Measurements from ENCODE around the gene HS6ST1. TPM values are rescaled to one million over a fixed set of nuclear protein-coding genes. Genes with fewer than 3 reads are reported as not detected.
"Not testable (repeated sequence)": the region's sequence is repeated elsewhere in the genome, so short reads cannot be mapped to it uniquely, and the experiment has no call there.

Gene HS6ST1
- polyA plus RNA-seq, 3 donors: 75.8 to 92.6 (median 78.8) TPM

DNA sequence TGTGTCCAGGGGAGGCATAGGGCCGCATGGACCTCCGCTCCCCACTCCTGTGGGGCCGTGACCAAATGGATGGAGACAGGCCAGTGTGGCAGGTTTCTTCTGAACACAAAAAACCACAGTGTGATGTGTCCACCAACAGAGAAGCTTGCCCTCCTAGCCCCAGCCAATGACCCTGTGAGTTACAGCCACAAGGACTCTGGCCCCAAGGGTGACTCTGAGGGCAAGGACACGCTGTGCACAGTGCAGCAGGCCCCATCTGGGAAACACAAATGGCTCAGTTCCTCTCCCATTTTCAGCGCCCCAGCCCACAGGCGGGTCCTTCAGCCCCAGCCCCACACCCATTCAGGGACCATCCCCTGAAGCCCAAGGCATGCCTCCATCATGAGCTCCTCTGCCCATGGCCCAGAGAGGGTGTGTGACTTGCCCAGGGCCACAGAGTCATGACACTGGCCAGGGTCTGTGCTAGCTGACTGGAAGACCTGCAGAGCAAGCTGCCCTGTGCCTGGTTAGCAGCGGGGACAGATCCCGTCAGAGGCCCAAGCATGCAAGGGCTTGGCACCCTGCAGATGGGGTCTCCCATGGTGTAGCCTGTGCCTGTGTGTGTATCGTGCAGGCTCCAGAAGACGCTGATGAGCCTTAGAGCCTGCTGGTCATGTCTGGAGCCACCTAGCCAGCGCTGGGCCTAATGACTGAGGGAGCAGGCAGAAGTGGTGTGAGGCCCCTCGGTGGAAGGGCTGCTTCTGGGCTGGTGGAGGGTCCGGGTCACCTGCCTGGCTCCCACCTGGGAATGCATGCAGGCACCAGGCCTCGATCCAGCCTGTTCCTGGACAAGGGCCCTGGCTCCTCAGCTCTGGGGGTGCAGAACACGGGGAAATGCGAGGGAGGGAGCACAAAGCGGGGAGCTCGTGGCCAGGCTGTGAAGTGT lies 47.7 kb downstream of the HS6ST1 start:
- DNase-seq (ENCODE audit: low read depth in 3 of 3, low spot score in 2 of 3): no peak

DNA sequence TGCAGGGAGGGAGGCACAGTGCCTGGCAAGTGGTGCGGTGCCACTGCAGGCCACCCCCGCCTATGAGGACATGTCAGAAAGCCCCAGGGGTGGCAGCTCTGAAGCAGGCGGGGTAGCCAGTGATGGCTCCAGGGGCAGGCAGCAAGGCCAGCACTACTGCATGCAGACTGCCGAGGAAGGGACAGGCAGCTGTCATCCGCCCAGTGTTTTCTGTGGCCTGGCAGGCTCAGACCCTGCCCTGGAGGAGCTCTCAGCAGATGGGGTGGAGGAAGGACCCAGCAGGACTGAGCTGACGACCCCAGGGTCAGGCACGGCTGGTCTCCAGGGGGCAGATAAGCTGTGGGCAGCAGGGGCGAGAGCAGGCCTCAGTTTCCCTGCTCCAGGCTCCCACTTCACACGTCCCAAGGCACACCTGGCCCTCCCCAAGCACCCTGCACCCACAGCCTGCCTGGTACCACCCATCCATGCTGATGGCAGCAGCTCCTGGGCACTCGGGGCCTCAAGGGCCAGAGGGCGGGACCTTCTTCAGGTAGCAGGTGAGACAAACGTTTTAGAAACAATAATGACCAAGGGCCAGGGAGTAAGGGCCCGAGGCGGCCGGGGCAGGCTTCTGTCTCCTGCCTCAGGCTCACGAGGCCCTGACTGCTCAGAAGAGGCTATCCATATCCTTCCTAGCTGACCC lies 48.5 kb downstream of the HS6ST1 start:
- no peak for DNase-seq (ENCODE audit: low read depth in 3 of 3, low spot score in 2 of 3)

DNA sequence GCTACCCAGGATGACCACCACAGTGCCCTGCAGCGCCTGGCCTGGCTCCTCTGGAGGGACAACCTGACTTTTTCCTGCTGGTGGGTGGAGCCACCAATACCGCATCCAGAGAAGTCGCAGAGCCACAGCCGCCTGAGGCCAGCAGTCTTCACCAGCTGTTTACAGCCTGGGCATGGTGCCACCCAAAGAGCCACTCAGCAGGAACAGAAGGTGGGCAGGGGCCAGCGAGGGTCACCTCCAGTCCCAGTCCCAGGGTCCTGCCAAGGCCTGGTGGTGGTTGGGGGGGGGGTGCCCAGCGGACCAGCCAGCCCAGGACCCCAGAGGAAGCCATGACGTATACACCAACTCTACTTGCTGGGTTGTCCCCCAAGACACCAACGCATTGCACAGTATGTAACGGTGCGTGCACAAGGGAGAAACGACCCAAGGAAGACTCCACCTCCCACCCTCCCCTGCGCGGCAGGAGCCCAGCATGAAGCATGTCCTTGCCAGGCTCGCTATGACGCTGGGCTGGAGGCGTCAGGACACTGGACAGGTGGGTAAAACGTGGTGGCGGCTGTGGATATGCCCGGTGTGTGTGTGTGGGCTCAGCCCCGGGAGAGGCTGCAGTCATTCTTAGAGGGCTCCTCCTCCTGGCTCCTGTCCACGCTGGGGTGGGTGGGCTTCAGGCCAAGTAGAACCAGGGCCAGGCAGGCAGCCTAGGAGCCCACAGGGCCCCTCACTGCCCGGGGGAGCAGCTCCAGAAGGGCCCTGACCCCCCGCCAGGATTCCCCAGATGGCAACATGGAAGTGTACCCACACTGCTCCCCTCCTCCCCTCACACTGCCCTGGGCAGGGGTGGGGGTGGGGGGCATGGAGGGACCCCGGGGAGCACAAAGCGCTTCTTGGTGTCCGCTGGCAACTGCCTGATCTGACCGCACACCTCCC lies 49.3 kb downstream of the HS6ST1 start:
- no peak for DNase-seq (ENCODE audit: low read depth in 3 of 3, low spot score in 2 of 3)

DNA sequence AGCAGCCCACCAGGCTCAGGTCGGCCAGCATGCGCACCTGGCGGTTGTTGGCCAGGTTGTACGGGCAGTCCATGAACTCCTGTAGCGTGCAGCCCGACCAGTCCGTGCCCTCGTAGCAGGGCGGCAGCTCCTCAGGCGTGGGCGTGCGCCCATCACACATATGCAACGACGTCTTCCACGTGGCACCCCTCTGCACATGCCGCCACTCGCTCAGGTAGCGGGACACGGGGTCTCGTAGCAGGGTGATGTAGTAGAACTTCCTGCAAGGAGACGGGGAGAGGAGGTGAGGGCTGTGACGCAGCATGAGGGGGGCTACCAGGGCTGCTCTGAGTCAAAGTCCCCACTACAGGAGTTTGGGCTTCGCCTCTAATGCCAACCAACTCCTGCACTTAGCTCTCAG lies 50.1 kb downstream of the HS6ST1 start:
- not testable (repeated sequence) for DNase-seq (ENCODE audit: low read depth in 3 of 3, low spot score in 2 of 3)

DNA sequence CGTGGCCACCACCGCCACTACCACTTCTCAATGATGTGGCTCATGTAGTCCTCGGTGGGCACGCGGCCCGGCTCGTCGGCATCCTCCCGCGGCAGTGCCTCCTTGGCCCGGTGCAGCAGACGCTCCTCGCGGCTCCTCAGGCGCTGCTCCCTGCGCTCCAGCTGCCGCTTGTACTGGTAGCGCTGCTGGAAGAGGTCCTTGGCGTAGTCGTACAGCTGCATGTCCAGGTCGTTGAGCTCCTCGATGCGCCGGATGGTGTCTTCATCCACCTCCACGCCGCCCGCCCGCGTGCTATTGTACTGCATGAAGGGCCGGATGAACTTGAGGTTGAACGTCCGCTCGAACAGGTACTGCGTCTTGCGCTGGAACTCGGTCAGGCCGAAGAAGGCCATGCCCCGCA lies 50.5 kb downstream of the HS6ST1 start:
- not testable (repeated sequence) for DNase-seq (ENCODE audit: low read depth in 3 of 3, low spot score in 2 of 3)

DNA sequence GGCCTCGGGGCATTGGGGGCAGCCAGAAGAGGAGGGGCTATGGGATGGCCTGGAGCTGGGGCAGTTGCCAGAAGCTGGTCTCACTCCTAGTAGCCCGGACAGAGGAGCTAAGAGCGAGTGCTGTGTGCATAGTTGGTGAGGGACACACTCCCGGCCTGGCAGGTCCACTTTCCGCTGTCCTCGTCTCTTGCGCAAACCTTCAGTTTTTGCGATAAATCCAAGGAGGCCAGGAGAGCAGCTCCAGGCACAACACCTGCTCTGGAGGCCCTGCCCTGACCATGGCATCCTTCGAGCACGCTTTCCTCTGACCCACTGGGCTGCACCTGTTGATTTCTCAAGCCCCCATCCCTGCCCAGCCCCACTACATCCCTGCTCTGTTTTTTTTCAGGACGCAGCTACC lies 51.0 kb downstream of the HS6ST1 start:
- DNase-seq (ENCODE audit: low read depth in 3 of 3, low spot score in 2 of 3): not testable (repeated sequence)

DNA sequence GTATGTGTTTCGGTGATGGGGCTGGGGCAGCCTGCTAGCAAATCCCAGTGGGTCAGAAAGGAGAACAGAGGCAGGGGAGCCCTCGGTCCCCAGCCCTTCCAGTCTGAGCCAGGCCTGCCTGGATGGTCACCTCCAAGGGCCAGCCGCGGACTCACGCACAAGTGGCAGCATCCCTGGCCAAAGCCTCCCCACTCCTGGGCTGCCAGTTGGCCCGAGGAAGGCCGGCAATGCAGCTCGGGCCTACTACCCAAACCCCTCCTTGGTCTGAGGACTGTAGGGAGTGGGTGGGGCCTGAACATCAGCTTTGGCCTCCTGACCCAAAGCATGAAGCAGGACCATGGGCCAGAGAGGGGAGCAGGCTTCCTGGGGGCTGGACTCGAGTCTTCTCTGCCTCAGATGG lies 51.5 kb downstream of the HS6ST1 start:
- DNase-seq (ENCODE audit: low read depth in 3 of 3, low spot score in 2 of 3): not testable (repeated sequence)

DNA sequence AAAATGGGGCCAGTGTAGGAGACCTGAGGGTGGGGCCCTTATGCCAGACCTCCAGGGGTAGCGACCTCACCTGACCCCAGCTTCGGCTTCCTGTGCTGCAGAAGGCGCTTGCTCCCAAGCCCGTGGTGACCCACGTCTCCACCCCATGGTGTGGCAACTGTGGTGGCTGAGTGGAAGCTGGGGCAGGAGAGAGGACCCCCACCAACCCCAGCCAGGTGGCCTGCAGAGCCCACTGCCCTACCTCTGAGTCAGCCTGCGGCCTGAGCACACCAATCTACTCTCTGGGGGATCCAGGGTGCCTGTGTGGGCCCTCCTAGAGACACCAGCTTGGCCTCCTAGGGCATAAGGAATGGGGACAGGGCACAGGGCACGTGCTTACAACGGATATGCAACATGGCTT lies 52.2 kb downstream of the HS6ST1 start:
- not testable (repeated sequence) for DNase-seq (ENCODE audit: low read depth in 3 of 3, low spot score in 2 of 3)

DNA sequence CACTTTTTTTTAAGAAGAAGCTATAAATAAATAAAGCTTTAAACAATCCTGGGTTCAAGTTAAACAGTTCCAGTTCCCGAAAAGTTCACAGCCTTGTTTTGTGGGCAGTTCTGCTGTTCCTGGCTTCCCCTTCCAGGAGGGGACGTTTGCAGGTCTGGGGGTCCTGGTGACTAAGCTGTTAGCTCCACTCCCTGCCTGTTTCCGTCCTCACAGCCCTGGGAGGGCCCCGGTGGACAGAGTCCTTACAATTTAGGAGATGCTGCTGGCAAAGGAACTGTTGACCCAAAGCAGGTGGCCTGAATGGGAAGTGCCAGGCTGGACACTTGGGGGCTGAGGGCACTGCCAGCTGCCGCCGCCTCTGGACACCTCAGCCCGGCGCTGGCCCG lies 53.1 kb downstream of the HS6ST1 start:
- DNase-seq (ENCODE audit: low read depth in 3 of 3, low spot score in 2 of 3): not testable (repeated sequence)

DNA sequence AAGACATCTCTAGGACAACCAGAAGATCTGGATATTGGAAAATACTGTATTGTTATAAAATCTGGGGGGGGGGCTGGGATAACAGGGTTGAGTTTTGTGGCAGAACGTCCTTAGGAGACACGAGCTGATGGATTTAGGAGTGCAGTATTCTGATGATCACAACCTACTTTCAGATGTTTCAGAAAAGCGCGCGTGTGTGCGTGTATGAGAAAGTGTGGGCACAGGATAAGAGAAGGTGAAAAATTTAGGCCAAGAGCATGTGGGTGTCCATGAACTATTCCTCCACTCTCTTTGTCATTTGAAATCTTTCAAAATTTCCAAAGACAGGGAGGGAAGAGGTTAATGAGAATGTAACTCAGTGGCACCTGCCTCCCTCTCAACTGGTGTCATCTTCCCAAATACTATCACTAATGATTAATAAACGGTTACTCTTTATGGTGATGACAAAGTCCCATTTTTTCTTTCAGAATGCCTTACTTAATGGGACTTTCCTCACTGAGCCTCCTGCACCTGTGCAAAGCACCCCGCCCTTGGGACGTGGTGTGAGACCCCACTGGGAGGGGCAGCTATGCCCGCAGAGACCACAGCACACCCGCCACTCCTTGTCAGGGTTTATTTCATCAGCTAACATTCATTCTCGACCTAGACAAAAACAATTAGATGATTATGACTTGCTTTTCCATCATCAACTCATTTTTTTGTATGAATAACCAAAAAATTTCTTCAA lies 53.6 kb downstream of the HS6ST1 start:
- no peak for DNase-seq (ENCODE audit: low read depth in 3 of 3, low spot score in 2 of 3)

DNA sequence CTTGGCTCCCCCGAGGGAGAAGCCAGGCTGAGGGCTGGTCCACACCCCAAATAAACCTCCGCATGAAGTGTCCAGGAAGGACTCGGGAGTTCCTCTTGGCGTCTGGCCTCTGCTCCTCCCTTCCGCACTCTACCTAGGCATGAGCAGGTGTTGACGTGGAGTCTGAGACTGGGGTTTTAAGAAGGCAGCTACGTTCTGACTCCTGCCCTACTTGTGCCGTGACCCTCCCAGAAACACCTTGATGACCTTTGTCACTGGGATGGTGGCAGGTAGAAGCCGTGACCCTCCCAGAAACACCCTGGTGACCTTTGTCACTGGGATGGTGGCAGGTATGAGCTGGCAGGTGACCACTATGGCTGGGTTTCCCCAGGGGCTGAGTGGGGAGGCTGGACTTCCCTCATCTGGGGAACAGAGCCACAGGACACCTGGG lies 54.8 kb downstream of the HS6ST1 start:
- no peak for DNase-seq (ENCODE audit: low read depth in 3 of 3, low spot score in 2 of 3)

DNA sequence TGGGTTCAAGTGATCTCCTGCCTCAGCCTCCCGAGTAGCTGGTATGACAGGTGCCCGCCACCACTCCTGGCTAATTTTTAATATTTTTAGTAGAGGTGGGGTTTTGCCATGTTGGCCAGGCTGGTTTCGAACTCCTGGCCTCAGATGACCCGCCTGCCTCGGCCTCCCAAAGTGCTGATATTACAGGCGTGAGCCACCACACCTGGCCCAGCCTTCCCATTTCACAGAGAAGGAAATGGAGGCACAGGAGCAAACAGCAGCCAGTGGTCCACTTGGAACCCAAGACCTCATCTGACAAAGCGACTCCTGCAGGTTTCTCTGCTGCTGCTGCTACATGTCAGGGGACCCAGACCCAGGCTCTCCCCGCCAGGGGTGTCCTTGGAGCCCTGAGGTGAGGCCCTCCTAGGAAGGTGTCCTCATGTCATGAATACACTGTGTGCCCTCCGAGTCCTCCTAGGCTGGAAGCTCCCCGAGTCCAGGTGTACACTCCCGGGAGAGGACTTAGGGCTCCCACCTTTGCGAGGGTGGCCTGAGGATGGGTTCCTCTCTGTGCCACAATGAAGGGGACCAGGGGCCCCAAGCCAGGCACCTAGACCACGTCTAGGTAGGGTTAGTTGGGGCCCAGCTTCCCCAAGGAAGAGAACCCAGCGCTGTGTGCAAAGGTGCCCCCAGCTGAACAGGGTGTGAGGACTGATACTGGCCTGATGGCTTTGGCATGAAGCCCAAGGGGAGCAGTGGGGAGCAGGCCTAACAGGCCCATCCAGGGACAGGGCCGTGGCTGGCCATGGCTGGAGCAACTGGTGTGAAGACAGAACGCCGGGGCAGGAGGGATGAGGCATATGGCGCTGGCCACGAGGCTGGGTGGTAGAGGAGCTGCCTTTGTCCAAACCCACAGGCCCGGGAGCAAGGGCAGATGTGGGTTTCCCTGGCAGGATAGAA lies 56.1 kb downstream of the HS6ST1 start:
- no peak for DNase-seq (ENCODE audit: low read depth in 3 of 3, low spot score in 2 of 3)

DNA sequence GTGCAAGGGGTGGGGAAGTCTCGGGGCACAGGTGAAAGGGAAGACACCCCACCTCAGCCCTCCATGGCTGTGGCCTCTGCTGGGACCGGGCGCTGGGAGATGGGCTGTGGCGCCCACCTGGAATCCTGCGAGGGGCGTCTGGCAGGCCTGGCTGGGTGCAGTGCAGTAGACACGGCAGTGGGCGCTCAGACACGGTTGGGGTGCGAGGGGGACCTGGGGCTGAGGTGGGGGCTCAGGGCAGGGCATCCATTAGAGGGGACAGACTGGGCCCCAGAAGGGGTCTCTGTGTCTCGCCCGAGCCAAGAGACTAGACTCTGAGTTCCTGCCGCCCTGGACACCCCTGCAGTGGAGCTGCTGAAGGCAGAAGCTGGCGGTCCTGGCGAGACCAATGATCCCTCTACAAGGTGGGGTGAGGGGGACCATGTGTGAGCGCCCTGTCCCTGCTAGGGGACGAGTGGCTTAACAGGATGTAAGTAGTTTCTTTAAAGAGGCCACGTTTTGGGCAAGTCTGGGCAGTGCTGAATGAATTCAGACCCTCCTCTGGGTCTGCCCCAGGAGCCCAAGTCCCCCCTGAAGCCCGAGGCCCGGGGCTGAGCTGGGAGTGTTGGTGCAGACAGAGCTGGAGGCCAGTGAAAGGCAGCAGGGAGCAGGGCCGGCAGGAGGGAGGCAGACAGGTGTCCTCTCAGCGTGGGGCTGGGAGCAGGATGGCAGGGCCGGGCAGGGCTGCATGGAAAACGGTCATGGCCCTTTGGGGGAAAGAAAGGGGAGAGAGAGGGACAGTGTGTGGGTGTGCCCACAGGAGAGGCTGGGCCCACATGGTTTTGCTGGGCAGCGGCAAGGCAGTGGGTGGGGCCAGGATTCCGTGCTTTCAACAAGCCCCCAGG lies 57.2 kb downstream of the HS6ST1 start:
- DNase-seq (ENCODE audit: low read depth in 3 of 3, low spot score in 2 of 3): no peak

DNA sequence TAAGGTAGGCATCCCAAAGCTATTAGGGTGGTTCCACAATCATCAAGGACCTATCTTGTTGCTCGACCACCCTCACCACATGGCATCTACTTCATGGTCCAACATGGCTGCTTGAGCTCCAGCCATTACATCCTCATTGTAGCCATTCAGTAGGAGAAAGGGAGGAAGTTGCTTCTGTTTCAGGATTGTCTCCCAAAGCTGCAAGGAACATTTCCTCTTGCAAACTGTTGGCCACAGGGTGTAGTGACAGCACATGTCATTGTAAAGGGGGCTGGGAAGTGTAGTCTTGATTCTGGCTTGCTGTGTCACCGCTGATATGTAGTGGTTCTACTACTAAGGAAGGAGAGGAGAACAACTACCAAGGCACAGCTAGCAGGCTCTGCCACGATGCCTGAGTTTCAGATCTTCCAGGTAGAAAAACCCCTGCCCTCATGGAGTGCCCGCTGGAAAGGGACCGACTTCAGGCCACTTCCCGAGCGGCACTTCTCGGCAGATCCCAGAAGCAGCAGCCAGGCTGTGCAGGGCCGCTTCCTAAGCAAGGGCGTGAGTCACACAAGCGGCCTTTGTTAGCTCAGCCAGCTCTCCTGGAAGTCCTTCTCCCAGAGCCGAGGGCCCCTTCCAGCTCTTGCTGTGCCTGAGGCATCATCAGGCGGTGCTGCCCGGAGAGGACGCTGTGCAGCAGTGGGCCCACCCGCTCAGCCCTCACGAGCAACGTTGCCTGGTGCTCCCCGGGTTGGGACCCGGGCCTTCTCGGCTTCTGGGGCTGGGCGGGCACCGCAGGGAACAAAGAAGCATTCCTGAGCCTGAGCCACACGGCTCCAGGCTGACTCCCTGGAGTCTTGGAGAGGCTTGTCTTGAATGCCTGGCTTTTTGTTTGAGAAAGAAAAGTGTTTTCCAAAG lies 58.2 kb downstream of the HS6ST1 start:
- DNase-seq (ENCODE audit: low read depth in 3 of 3, low spot score in 2 of 3): no peak

DNA sequence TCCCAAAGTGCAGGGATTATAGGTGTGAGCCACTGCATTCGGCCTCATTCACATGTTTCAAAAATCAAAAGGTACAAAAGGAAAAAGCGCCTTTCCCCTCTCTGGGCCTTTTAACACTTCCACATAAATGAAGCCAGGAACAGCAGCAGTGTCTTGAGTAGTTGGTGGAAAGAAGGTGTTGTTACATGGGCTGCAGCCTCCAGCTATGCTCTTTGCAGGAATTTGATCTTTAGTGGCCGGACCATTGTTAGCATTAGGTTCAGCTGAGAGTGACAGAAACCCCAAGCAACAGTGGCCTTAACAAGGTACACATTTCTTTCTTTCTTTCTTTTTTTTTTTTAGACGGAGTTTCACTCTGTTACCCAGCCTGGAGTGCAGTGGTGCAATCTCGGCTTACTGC lies 59.1 kb downstream of the HS6ST1 start:
- DNase-seq (ENCODE audit: low read depth in 3 of 3, low spot score in 2 of 3): no peak

DNA sequence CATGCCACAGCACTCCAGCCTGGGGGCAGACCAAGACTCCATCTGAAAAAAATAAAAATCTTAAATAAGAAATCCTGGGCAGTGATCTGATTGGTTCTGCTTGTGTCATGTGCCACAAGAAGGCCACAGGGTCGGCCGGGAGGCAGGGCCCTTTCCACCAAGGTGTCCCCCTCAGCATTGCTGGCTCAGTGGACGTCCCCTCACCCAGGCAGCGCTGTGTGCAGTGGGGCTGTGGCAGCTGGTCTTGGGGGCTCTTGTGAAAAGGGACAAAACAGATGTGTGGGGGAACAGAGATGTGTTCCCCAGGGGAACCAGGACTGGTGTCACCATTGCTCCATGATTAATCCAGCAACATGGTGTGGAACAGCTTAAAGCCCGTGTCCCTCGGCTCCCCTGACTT lies 60.5 kb downstream of the HS6ST1 start:
- DNase-seq (ENCODE audit: low read depth in 3 of 3, low spot score in 2 of 3): no peak

DNA sequence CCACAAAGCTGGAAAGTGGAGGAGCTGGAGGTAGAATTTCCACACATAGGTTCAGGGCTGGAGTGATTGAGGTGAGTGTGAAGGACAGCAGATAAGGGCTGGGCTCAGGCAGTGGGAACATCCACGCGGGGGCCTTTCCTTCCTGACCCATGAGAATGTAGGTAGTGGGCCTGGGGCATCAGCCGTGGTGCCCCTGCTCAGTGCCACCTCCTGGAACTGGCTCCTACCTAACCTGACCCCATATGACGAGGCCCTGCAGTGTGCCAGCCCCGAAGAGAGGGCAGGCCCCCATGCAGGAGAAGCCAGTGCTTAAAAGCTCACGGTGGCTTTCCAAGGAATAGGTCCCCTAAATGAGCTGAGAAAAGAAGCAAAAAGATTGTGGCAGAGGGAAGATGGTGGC lies 66.2 kb downstream of the HS6ST1 start:
- DNase-seq (ENCODE audit: low read depth in 3 of 3, low spot score in 2 of 3): no peak
